Left lobe of liver (tissue), 2 donors: ENCODE measurements around the gene FGFBP2. TPM values are rescaled to one million over a fixed set of nuclear protein-coding genes. Genes with fewer than 3 reads are reported as not detected.
"Not testable (repeated sequence)": the region's sequence is repeated elsewhere in the genome, so short reads cannot be mapped to it uniquely, and the experiment has no call there.

Experiments
- ATAC-seq: fragments of 200-7000 bp; cut with Tn5 transposase; one replicate; pipeline ENCODE4 v1.9.1; 2020; ENCODE audit warnings: mild to moderate bottlenecking, moderate library complexity
- DNase-seq: peaks from one replicate; pipeline ENCODE4 v3.0.0-alpha.2; 2020; ENCODE audit warnings: low spot score
- total RNA-seq: library from RNA; stranded (reverse); gene quantifications from one replicate; pipeline ENCODE4 v1.2.1, GENCODE V29; 2021
- donor health status: DM: no; HTN: no; CAD: no; lungs with moderate emphysema.
- donor health status: DM: no; HTN: yes; CAD: no.

FGFBP2 gene
- total RNA-seq, 1 donor from 2014 or later = 0.30 TPM

GRCh38 chr4:15931451-15932210 lies 31.3 kb downstream of the FGFBP2 start:
- DNase-seq (no peak), ATAC-seq (no peak)

- DNase-seq (no peak), ATAC-seq (no peak)
These were observed 32.7 kb downstream of the FGFBP2 start for GRCh38 chr4:15930314-15930713.

DNA sequence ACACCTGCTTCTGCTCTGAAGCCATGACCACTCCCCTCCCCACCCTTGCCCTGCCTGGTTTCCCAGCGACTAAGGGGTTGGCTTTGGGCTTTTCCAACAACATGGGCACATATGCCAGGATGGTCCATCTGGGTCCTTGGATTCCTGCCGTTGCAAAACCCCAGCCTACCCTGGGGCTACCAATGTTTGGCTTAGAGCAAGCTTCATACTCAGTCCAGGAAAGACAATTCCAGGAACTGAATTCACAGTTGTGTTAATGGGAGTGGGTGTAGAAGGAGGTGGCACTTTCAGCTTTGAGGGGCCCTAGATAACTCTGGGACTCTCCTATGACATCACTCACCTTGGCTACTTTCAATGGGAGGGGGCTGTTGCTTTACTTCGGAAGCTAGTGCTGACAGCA lies 33.4 kb downstream of the FGFBP2 start:
- DNase-seq = no peak
- ATAC-seq = no peak

DNA sequence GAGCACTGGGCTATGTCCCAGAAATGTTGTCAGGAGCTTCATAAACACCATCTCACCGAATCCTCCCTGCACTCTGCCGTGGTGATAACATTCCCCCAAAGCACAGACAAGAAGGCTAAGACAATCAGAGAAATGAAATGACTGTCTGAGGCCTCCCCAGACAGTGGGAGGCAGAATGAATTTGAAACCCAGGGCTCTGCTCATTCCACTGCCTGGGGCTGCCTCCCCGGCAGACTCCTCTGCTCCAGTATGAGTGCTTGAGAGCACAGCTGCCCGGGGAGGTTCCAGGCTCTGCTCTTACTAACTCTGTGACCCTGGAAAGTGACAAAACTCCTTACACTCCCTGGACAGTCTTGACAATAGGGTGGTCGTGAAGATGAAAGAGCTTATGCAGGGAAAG lies 34.1 kb downstream of the FGFBP2 start:
- ATAC-seq (no peak), DNase-seq (no peak)

DNA sequence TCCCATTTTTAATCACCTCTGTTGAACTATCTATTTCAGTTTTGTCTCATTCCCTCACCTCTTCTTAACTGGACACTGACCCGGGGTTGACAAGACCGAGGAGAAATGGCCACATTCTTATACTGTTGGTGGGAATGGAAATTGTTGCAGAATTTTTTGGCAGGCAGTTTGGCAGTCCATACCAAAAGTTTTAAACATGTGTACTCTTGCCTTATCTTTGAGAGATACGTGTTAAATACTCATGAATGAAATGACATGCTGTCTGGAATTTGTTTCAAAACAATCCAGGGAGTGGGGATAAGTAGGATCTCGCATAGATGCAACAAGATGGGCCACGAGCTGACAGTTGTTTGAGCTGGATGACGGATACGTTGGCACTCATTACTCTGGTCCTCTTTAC lies 36.5 kb downstream of the FGFBP2 start:
- ATAC-seq = no peak

GRCh38 chr4:15925830-15926229 lies 37.1 kb downstream of the FGFBP2 start:
- ATAC-seq = no peak

More for the DNA sequence above, 36.5 kb downstream of the FGFBP2 start:
- no peak for DNase-seq

DNA sequence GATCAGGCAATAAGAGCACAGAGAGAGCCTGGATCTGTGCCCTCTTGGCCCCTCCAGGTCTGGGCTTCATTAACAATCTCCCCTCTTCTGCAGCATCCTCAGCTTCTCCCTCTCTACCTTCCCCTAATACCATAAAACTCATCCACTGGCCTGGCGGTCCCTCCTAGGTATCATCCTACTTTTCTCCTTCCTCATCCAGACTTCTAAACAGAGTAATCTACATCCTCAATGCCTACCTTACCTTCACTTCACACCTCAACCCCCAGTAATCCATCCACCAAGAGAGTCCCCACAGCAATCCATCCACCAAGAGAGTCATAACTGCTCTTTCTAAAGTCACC lies 41.4 kb downstream of the FGFBP2 start:
- ATAC-seq (no peak), DNase-seq (no peak)

More at GRCh38 chr4:15925830-15926229, 37.1 kb downstream of the FGFBP2 start:
- no peak for DNase-seq

GRCh38 chr4:15920723-15921591 lies 42.0 kb downstream of the FGFBP2 start:
- DNase-seq (no peak), ATAC-seq (no peak)

GRCh38 chr4:15918484-15919129 lies 44.4 kb downstream of the FGFBP2 start:
- ATAC-seq = no peak
- no peak for DNase-seq

DNA sequence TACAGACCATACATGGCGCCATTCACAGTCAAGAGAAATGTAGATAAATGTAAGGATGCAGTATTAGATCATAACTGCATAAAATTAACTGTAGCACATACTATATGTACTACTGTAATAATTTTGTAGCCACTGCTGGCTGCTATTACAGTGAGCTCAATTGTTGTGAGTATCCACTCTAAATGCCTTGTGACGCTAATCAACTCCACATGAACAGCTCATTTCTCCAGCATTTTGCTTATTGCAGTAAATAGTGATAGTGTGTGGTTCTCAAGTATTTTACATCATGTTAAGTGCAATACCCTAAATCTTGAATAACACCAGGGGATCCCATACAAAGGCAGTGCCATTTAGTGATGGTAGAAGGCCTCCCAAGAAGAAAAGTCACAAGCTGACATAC lies 45.7 kb downstream of the FGFBP2 start:
- DNase-seq (no peak), ATAC-seq (no peak)

DNA sequence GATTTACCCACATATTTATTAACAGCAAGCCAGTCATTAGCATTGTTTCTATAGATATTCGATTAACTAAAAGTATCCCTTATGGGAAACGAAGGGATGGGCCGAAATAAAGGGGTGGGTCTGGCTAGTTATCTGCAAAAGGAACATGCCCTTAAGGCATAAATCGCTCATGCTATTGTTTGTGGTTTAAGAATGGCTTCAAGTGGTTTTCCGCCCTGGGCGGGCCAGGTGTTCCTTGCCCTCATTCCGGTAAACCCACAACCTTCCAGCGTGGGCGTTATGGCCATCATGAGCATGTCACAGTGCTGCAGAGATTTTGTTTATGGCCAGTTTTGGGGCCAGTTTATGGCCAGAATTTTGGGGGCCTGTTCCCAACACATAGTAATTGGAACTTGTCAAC lies 46.6 kb downstream of the FGFBP2 start:
- ATAC-seq, DNase-seq: not testable (repeated sequence)

DNA sequence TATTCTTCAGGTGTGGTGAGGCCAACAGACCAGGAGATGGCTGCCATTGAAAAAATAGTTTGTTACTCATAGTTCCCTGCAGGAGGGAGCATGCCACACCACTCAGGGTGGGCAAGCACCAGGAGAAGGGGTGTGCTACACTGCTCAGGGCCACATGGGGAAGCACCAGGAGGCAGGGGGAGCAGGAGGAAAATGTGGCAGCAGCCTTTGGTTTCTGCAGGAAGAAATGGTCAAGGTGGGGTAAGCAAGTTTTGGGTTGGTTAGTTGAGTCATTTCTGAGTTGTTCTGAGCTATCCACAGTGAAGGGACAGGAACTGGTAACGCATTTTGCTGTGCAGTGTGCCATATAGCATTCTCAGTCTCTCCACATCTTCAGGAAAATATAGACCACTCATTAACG lies 48.2 kb downstream of the FGFBP2 start:
- no peak for DNase-seq
- no peak for ATAC-seq

- ATAC-seq (no peak), DNase-seq (no peak)
These were observed 48.7 kb downstream of the FGFBP2 start for GRCh38 chr4:15914291-15914690.

- ATAC-seq (no peak), DNase-seq (no peak)
These were observed 49.4 kb downstream of the FGFBP2 start for GRCh38 chr4:15913631-15913970.

GRCh38 chr4:15912961-15913630 lies 49.9 kb downstream of the FGFBP2 start:
- no peak for ATAC-seq
- DNase-seq = no peak

- no peak for ATAC-seq
- no peak for DNase-seq
These were observed 50.7 kb downstream of the FGFBP2 start for GRCh38 chr4:15912236-15912635.

Other genes starting within 250 kb of the FGFBP2 start
- gene CD38, start 184.8 kb downstream of the FGFBP2 start, total RNA-seq = 4.6 TPM
- gene FGFBP1, start 24.4 kb downstream of the FGFBP2 start, total RNA-seq = not detected
- 1.3 TPM for gene PROM1, start 120.8 kb upstream of the FGFBP2 start, total RNA-seq